Keratinocyte (primary cell): ENCODE measurements around the gene DISP2. TPM values are rescaled to one million over a fixed set of nuclear protein-coding genes. Genes with fewer than 3 reads are reported as not detected.

Experiments
- DNase-seq: peaks from one replicate; pipeline ENCODE4 v3.0.0-alpha.2; 2011; ENCODE audit warnings: low read depth, missing footprints, low spot score
- FAIRE-seq: peaks from 2 replicates; lab custom pipeline; 2011; peaks lifted over from hg19 to GRCh38; lab: Jason Lieb, UNC
- H2AFZ ChIP-seq: 2 replicates; pipeline ENCODE4 v1.6.0; 2012; ENCODE audit warnings: low read length, control low read depth, inconsistent platforms; ENCODE audit not compliant: control insufficient read depth
- H3K27ac ChIP-seq: 2 replicates; pipeline ENCODE4 v1.5.1; 2011; ENCODE audit warnings: low read length; ENCODE audit not compliant: control insufficient read depth, insufficient read depth
- H3K27me3 ChIP-seq: 3 replicates; pipeline ENCODE4 v1.6.0; 2011; ENCODE audit warnings: low read length; ENCODE audit not compliant: control insufficient read depth, insufficient read depth; ENCODE audit errors: extremely low read depth
- H3K36me3 ChIP-seq, 2 experiments: 2 replicates in 1 of 2; 3 replicates in 1 of 2; pipeline ENCODE4 v1.5.1; 2011; ENCODE audit warnings: low read length in 2 of 2, mild to moderate bottlenecking in 1 of 2; ENCODE audit not compliant: control insufficient read depth in 2 of 2, insufficient read depth in 2 of 2; ENCODE audit errors: extremely low read depth in 1 of 2
- H3K4me1 ChIP-seq: 3 replicates; pipeline ENCODE4 v1.5.1; 2011; ENCODE audit warnings: low read length; ENCODE audit not compliant: control insufficient read depth, insufficient read depth; ENCODE audit errors: extremely low read depth
- H3K4me2 ChIP-seq: 3 replicates; pipeline ENCODE4 v1.6.0; 2011; ENCODE audit warnings: low read depth, low read length; ENCODE audit not compliant: control insufficient read depth, insufficient read depth; ENCODE audit errors: extremely low read depth
- H3K4me3 ChIP-seq, 3 experiments: fragments of 200-600 bp in 1 of 3; sonication (generic) in 1 of 3; 2 replicates in 2 of 3; 3 replicates in 1 of 3; pipeline ENCODE4 v1.5.1; 2011 to 2016; ENCODE audit warnings: low read length in 3 of 3, mild to moderate bottlenecking in 3 of 3, control low read depth in 2 of 3, inconsistent platforms in 1 of 3, low read depth in 1 of 3, mixed read lengths in 1 of 3, mixed run types in 1 of 3, moderate library complexity in 1 of 3; ENCODE audit not compliant: control insufficient read depth in 2 of 3, insufficient read depth in 2 of 3; ENCODE audit errors: extremely low read depth in 1 of 3
- H3K79me2 ChIP-seq: 2 replicates; pipeline ENCODE4 v1.6.0; 2012; ENCODE audit warnings: low read length; ENCODE audit not compliant: control insufficient read depth, insufficient read depth
- H3K9ac ChIP-seq: 3 replicates; pipeline ENCODE4 v1.6.0; 2011; ENCODE audit warnings: low read length; ENCODE audit not compliant: control insufficient read depth, insufficient read depth; ENCODE audit errors: extremely low read depth
- H3K9me1 ChIP-seq: 3 replicates; pipeline ENCODE4 v1.6.0; 2011; ENCODE audit warnings: low read length; ENCODE audit not compliant: control insufficient read depth, insufficient read depth; ENCODE audit errors: extremely low read depth
- H3K9me3 ChIP-seq: 2 replicates; pipeline ENCODE4 v1.5.1; 2012; ENCODE audit warnings: low read depth, low read length; ENCODE audit not compliant: control insufficient read depth
- H4K20me1 ChIP-seq: 3 replicates; pipeline ENCODE4 v1.6.0; 2011; ENCODE audit warnings: low read length; ENCODE audit not compliant: control insufficient read depth, insufficient read depth; ENCODE audit errors: extremely low read depth
- CTCF ChIP-seq, 3 experiments: IDR thresholded peaks in 1 of 3; conservative IDR thresholded peaks in 1 of 3; optimal IDR thresholded peaks in 1 of 3; 2 replicates in 2 of 3; 3 replicates in 1 of 3; pipeline versions ENCODE3 to v1.5.1; 2011; ENCODE audit warnings: low read length in 3 of 3, mild to moderate bottlenecking in 3 of 3, moderate library complexity in 2 of 3, control low read depth in 1 of 3, inconsistent platforms in 1 of 3; ENCODE audit not compliant: insufficient read depth in 2 of 3; ENCODE audit errors: extremely low read depth in 1 of 3
- EZH2 ChIP-seq: IDR thresholded peaks from one replicate; pipeline ENCODE4 v1.6.1; 2012; ENCODE audit warnings: inconsistent platforms, mild to moderate bottlenecking, low read length, moderate library complexity
- dilution Hi-C: fragments of 300-500 bp; cut with MboI; formaldehyde crosslinking; loops from one replicate; pipeline ENCODE4 v1.7.0; 2020; ENCODE audit warnings: low sequenced_read_pairs; ENCODE audit not compliant: extremely low pct_ligation_motif_present
- polyA plus RNA-seq, 5 experiments: library from polyadenylated mRNA; depleted of rRNA in 3 of 5; stranded (reverse) in 3 of 5; stranded (forward) in 1 of 5; unstranded in 1 of 5; fragments of >200 nt; gene quantifications; 1 replicate in 1 of 5; 2 replicates in 3 of 5; 3 replicates in 1 of 5; pipeline versions ENCODE4 v1.2.1 to v1.2.3, GENCODE V29; 2011 to 2012; ENCODE audit warnings: missing spikeins in 2 of 5, low read depth in 1 of 5, low replicate concordance in 1 of 5

The DISP2 gene
- polyA plus RNA-seq, 1 donor (not counting 4 experiments of a cell fraction or from before 2014, with no cell fraction given): 0.12 TPM

GRCh38 chr15:40314723-40315276, 43.2 kb upstream of the DISP2 start:
- Histone ChIP-seq H4K20me1 (no peaks in the 10 kb centered on the region), H2AFZ (no peak overlapping the region), H3K27me3 (peaks cover 12% of the 10 kb centered on the region), H3K9me3 (no peaks in the 10 kb centered on the region), H3K9me1 (no peaks in the 10 kb centered on the region), H3K27ac (no peak overlapping the region), H3K79me2 (no peaks in the 10 kb centered on the region), H3K9ac (no peak overlapping the region), H3K4me2 (no peak overlapping the region), H3K36me3 (no peaks in the 10 kb centered on the region), H3K4me1 (peaks cover 20% of the 10 kb centered on the region), H3K4me3 (no peak overlapping the region)
- DNase-seq: no peak
- dilution Hi-C loops: no loop called here
- no peak for TF ChIP-seq CTCF (optimal IDR thresholded peaks at IDR 0.05 in 1 of 3, IDR thresholded peaks at IDR 0.05 in 1 of 3, conservative IDR thresholded peaks at IDR 0.05 in 1 of 3; ENCODE audit: extremely low read depth in 1 of 3, insufficient read depth in 2 of 3, low read length in 3 of 3)
- TF ChIP-seq EZH2: no peak
- peak; percentile 67 for FAIRE-seq

- H3K27me3 ChIP-seq: no peaks in the 10 kb centered on the region
- no peak overlapping the region for H2AFZ ChIP-seq
- no peaks in the 10 kb centered on the region for H3K79me2 ChIP-seq
- H3K9me1 ChIP-seq: no peaks in the 10 kb centered on the region
- no peak overlapping the region for H3K9ac ChIP-seq
- no peak overlapping the region for H3K27ac ChIP-seq
- DNase-seq (no peak), FAIRE-seq (no peak)
- TF ChIP-seq CTCF (optimal IDR thresholded peaks at IDR 0.05 in 1 of 3, IDR thresholded peaks at IDR 0.05 in 1 of 3, conservative IDR thresholded peaks at IDR 0.05 in 1 of 3; ENCODE audit: extremely low read depth in 1 of 3, insufficient read depth in 2 of 3, low read length in 3 of 3) (no peak), EZH2 (no peak)
- no peaks in the 10 kb centered on the region for H3K36me3 ChIP-seq
- H3K4me1 ChIP-seq: peaks cover 20% of the 10 kb centered on the region
- dilution Hi-C loops: no loop called here
- H3K4me3 ChIP-seq: no peak overlapping the region
- H3K9me3 ChIP-seq: no peaks in the 10 kb centered on the region
- H4K20me1 ChIP-seq: no peaks in the 10 kb centered on the region
- no peak overlapping the region for H3K4me2 ChIP-seq
Measured at GRCh38 chr15:40316931-40317330, 41.1 kb upstream of the DISP2 start.
